EL (cell line): ENCODE data around the gene MCCD1.

Experiments used
- DNase-seq: peaks from one replicate; pipeline ENCODE4 v3.0.0-alpha.2; 2016

MCCD1 gene

GRCh38 chr6:31513456-31514165 lies 15.2 kb upstream of the MCCD1 start:
- DNase-seq, result peak; percentile 55

- no peak for DNase-seq
Observed at GRCh38 chr6:31521835-31522234, 6.9 kb upstream of the MCCD1 start.

DNA sequence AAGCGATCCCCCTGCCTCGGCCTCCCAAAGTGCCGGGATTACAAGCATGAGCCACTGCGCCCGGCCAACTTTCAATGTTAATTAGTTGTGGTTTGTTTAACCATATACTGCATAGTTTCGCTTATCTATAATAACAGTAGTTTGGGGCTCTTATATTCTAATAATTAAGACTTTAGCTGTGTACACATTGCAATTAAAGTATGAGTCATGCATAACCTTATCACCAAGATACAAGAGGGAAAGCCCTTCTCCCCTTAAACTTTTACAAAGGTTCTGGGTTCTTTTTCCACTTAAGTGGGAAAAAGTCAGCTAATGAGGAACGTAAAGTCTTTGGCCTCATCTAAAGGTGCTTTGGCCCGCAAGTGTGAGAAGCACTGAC lies 3.2 kb upstream of the MCCD1 start:
- DNase-seq, result no peak

- DNase-seq, result peak; percentile 60
Observed at GRCh38 chr6:31525932-31526591, 2.7 kb upstream of the MCCD1 start.

GRCh38 chr6:31528307-31528777 lies 420 bp upstream of the MCCD1 start:
- DNase-seq, result peak; percentile 29

- no peak for DNase-seq
Observed at GRCh38 chr6:31529329-31530150, 778 bp downstream of the MCCD1 start.

GRCh38 chr6:31530659-31531058 lies 1.9 kb downstream of the MCCD1 start:
- no peak for DNase-seq

GRCh38 chr6:31531162-31531561 lies 2.4 kb downstream of the MCCD1 start:
- no peak for DNase-seq

DNA sequence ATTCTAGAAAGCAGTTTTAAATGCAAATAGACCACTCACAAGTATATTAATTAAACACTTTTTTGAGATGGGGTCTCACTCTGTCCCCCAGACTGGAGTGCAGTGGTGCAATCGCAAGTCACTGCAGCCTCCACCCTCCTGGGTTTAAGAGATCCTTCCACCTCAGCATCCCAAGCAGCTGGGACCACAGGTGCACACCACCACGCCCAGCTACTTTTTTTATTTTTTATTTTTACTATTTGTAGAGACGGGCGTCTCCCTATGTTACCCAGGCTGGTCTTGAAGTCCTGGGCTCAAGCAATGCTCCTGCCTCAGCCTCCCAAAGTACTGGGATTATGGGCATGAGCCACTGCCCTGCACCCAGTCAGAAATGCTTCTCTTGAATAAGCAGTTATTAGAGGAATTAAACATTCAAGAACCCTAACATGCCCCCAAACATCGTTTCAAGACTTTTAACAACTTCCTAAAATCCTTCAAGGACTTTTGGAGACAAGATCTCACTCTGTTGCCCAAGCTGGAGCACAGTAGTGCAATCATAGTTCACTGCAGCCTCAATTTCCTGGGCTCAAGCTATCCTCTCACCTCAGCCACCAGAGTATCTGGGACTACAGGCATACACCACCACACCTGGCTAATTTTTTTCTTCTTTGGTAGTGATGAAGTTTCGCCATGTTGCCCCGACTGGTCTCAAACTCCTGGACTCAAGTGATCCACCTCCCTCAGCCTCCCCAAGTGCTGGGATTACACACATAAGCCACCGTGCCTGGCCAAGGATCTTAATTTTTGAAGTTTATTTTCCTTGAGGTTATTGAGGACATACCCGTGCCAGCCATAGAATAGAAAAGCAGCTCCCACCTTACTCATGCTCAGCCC lies 3.2 kb downstream of the MCCD1 start:
- no peak for DNase-seq

DNA sequence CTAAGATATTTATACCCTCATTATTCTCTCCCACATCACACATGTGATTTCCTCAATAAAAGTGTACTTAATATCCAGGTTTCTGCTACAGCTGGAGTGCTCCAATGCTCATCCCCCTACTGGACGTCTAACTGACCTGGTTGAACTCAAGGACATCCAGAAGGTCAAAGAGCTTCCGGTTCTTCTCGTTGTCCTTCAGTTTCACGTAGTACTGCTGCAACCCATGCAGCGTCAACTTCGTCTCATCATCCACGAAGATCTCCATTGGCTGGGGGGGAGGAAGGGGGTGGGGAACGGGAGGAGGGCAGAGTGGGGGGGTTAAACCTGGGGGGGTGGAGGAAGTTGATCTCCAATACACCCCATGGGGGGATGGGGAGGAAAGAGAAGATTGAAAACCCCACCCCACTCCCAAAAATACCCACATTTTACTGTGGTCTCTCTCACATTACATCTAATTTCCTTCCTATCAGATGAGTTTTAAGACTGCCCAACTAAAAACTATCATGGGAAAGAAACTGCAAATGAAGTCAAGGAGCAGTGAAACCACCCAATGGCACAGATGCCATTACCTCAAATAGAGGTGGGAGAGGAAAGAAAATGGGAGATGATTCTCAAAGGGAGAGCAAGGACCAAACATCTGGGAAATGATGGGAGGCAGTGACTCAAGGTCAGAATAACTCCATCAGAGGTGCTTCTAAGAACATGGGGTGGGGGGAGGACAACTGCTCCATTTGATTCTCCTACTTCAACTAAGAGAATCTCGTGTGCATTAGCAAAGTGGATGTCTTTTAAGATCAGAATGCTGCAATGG lies 4.1 kb downstream of the MCCD1 start:
- DNase-seq, result no peak

DNA sequence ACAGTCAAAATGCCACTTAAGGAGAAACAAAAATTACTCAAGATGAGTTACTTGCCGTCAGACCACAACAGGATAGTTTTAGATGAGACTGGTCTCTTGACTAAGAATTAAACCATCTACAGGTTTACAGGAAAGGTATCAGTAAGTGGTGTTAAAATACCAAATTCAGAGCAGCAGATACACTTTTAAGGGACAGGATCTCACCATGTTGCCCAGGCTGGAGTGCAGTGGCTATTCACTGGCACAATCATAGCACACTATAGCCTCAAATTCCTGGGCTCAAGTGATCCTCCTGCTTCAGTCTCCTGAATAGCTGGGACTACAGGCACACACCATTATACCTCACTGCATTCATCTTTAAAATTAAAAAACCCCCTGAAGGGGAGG lies 4.7 kb downstream of the MCCD1 start:
- DNase-seq, result no peak

DNA sequence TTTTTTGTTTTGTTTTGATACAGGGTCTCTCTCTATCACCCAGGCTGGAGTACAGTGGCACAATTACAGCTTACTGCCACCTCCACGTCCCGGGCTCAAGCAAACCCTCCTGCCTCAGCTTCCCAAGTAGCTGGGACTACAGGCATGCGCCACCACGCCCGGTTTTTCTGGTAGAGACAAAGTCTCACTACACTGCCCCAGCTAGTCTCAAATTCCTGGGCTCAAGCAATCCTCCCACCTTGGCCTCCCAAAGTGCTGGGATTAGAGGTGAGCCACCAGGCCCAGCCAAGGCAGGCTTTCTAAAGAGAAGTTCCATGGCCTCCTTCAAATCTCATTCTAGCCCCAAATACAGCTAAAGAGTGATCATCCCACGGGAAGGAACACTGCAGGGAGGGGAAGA lies 5.2 kb downstream of the MCCD1 start:
- no peak for DNase-seq

GRCh38 chr6:31534521-31535040 lies 5.8 kb downstream of the MCCD1 start:
- no peak for DNase-seq

- no peak for DNase-seq
Observed at GRCh38 chr6:31535538-31536324, 7.0 kb downstream of the MCCD1 start.

DNA sequence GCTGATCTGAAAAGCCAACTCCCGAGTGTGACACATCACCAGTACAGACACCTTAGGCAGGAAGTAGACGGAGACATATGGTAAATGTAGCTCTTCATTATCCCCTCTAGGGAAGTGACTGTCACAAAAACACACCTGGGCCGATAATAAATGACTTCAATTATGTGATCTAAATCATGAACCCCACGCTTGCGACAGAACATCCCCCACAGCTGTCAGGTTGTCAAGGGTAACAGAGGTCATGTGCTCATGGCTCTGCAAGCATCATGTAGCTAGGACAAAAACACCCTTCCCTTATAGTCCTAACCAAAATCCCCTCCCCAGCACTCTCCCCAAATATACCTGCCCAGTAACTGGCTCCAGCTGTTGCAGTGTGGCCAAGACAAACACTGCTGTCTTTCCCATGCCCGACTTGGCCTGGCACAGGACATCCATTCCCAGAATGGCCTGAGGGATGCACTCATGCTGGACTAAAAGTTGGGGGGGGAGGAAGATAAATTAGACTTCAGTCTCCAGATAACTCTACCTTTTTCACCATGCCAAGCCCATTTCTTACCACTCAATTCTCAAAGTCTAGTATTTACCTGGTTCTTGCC lies 10.1 kb downstream of the MCCD1 start:
- no peak for DNase-seq

- DNase-seq, result no peak
Observed at GRCh38 chr6:31540640-31541039, 11.9 kb downstream of the MCCD1 start.

DNA sequence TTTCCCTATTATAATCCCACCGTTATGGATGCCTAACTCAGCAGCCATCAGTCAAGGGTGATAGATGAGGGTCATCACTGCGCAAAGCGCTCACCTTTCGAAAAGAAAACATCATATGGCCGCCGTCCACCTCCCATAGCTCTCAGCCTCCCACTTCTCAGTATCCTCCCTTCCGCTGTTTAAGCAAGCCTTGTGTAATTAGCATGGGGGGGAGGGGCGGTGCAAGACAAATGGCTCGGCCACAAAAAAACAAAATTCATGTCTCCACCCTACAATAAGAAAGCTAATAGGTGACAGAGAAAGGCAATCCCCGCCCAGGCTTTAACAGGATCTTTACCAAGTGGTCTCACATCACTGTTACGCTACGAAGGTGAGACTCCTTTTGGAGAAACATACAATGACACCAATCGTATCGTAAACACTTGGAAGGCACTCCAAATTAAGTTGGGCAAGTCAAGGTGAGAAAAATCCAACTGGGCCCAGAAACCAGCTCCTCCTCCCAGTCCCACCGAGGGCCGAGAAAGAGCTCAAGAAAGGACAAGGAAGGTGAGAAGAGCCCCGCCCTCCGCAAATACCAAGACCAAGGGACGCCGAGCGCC lies 12.4 kb downstream of the MCCD1 start:
- DNase-seq, result peak; percentile 56

GRCh38 chr6:31541658-31542521 lies 13.1 kb downstream of the MCCD1 start, which contains the start of gene DDX39B:
DDX39B (minus strand) TSS chr6:31542003; CDS start chr6:31540532, 1,471 bp downstream.
- DNase-seq, result peak; percentile 98

DNA sequence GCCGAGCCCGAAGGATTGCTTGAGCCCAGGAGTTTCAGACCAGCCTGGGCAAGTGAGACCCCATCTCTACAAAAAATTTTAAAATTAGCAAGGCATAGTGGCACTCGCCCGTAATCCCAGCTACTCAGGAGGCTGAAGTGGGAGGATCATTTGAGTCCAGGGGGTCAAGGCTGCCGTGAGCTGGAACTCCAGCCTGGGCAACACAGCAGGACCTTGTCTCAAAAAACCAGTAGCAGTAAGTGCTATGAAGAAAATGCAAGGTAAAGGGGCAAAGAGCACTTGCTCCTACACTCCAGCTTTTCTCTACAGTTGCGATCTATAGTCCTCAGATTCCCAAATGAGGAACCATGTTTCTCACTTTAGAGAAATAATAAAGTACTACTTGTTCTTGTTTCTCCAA lies 14.9 kb downstream of the MCCD1 start:
- no peak for DNase-seq
